ENCODE measurements around the gene KSR1. TPM values are rescaled to one million over a fixed set of nuclear protein-coding genes. Genes with fewer than 3 reads are reported as not detected.

KSR1 gene
- total RNA-seq, 6 experiments from 2014 or later, result 5.9 to 12.9 (median 8.7) TPM

GRCh38 chr17:27560668-27561067 is 104.4 kb downstream of the KSR1 start:
- Histone ChIP-seq H3K9me3 (no peaks in the 10 kb centered on the region), H3K27ac (peak overlapping the region in 2 of 3 donors; percentile 18 to 33), H3K4me3 (no peak overlapping the region), H3K27me3 (no peaks in the 10 kb centered on the region), H3K36me3 (no peaks in the 10 kb centered on the region), H3K4me1 (peaks cover 0 to 19% (median 5%) of the 10 kb centered on the region in 4 donors)
- intact Hi-C loops (cut with DNase I), result no loop called here
- WGBS (ENCODE audit: insufficient coverage, low coverage, low lambda C conversion rate, missing lambda C conversion rate), result no CpG with 5 or more reads among the region's 4 CpGs
- TF ChIP-seq POLR2A (IDR thresholded peaks at IDR 0.05), result no peak
- ATAC-seq (peak in 1 of 4 donors; percentile 2), DNase-seq (no peak)

GRCh38 chr17:27562777-27563455 is 106.7 kb downstream of the KSR1 start:
- no peak for DNase-seq
- WGBS (ENCODE audit: insufficient coverage, low coverage, low lambda C conversion rate, missing lambda C conversion rate), result 78% methylated on average over 5 of the region's 8 CpGs

GRCh38 chr17:27563532-27563931 is 107.3 kb downstream of the KSR1 start:
- H3K9me3 ChIP-seq, result no peaks in the 10 kb centered on the region
- ATAC-seq (no peak), DNase-seq (no peak)
- H3K27ac ChIP-seq, result no peak overlapping the region
- no peaks in the 10 kb centered on the region for H3K27me3 ChIP-seq
- peaks cover 0 to 16% (median 5%) of the 10 kb centered on the region in 4 donors for H3K4me1 ChIP-seq
- TF ChIP-seq POLR2A (IDR thresholded peaks at IDR 0.05) (no peak), CTCF (IDR thresholded peaks at IDR 0.05) (no peak)
- H3K4me3 ChIP-seq, result no peak overlapping the region
- intact Hi-C loops (cut with DNase I), result no loop called here
- 76% methylated on average over 4 of the region's 7 CpGs for WGBS (ENCODE audit: insufficient coverage, low coverage, low lambda C conversion rate, missing lambda C conversion rate)
- no peaks in the 10 kb centered on the region for H3K36me3 ChIP-seq

More at GRCh38 chr17:27562777-27563455, 106.7 kb downstream of the KSR1 start:
- H3K27me3 ChIP-seq, result no peaks in the 10 kb centered on the region
- no peaks in the 10 kb centered on the region for H3K36me3 ChIP-seq
- peaks cover 0 to 19% (median 5%) of the 10 kb centered on the region in 4 donors for H3K4me1 ChIP-seq
- H3K4me3 ChIP-seq, result no peak overlapping the region
- TF ChIP-seq POLR2A (IDR thresholded peaks at IDR 0.05) (no peak), CTCF (IDR thresholded peaks at IDR 0.05) (no peak)
- H3K27ac ChIP-seq, result no peak overlapping the region
- no peak for ATAC-seq
- intact Hi-C loops (cut with DNase I), result no loop called here
- H3K9me3 ChIP-seq, result no peaks in the 10 kb centered on the region

- ATAC-seq (no peak), DNase-seq (no peak)
- no peaks in the 10 kb centered on the region for H3K27me3 ChIP-seq
- H3K9me3 ChIP-seq, result no peaks in the 10 kb centered on the region
- H3K4me1 ChIP-seq, result peaks cover 0 to 7% (median under 1%) of the 10 kb centered on the region in 4 donors
- no peak overlapping the region for H3K27ac ChIP-seq
- no peak overlapping the region for H3K4me3 ChIP-seq
- 79% methylated on average over 2 of the region's 2 CpGs for WGBS (ENCODE audit: insufficient coverage, low coverage, low lambda C conversion rate, missing lambda C conversion rate)
- TF ChIP-seq CTCF (IDR thresholded peaks at IDR 0.05) (no peak), POLR2A (IDR thresholded peaks at IDR 0.05) (no peak)
- intact Hi-C loops (cut with DNase I), result no loop called here
- H3K36me3 ChIP-seq, result no peaks in the 10 kb centered on the region
Observed at GRCh38 chr17:27564463-27564862, 108.2 kb downstream of the KSR1 start.

GRCh38 chr17:27565874-27566670 is 109.8 kb downstream of the KSR1 start:
- no peaks in the 10 kb centered on the region for H3K36me3 ChIP-seq
- no peak overlapping the region for H3K4me3 ChIP-seq
- H3K27ac ChIP-seq, result no peak overlapping the region
- no peaks in the 10 kb centered on the region for H3K4me1 ChIP-seq
- ATAC-seq (no peak), DNase-seq (no peak)
- TF ChIP-seq CTCF (IDR thresholded peaks at IDR 0.05), result no peak
- no peak for TF ChIP-seq POLR2A (IDR thresholded peaks at IDR 0.05)
- intact Hi-C loops (cut with DNase I), result no loop called here
- no peaks in the 10 kb centered on the region for H3K9me3 ChIP-seq
- 67% methylated on average over 5 of the region's 11 CpGs for WGBS (ENCODE audit: insufficient coverage, low coverage, low lambda C conversion rate, missing lambda C conversion rate)
- H3K27me3 ChIP-seq, result no peaks in the 10 kb centered on the region
